GM20000 (cell line): ENCODE measurements around the gene MALL.

Experiments
- DNase-seq: peaks from one replicate; pipeline ENCODE4 v3.0.0; 2012; ENCODE audit warnings: low spot score
- TF ChIP-seq, protein P1 (sequence below): IDR thresholded peaks from 2 replicates; pipeline ENCODE4 v1.5.1; 2012; ENCODE audit warnings: mild to moderate bottlenecking, control low read depth; ENCODE audit errors: extremely low read depth, missing control alignments

The MALL gene

DNA sequence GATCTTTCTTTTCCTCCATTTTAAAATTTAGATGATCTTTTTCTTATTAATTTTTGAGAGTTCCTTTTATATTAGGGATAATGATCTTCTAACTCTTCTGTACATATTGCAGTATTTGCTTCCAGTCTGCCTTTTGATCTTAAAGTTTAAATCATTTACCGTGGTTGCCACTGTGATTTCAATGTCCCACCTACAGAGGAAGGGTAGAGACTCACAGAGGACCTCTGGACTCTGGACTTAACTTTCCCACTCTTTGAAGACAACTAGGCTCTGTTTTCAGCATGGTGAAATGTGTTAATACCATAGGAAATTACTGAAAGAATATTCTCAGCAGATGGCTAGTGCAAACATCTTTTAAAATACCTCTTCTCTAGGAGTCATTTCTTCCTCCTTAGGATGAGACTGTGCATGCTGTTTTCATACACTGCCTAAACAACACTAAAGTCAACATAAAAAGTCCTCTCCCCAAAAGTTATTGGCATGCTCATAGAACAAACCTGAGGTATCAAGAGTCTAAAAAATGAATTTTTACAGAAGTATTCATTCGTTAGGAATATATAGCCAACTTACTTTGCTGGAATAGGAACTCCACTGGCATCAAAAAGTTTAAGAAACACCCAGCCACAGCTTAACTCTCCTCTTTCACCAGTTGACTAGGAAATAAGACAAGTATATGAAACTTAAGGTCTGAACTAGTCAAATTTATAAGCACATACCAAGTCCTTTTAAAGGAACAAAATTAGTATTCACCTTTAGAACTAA, 30.7 kb upstream of the MALL start:
- TF ChIP-seq, protein P1, sequence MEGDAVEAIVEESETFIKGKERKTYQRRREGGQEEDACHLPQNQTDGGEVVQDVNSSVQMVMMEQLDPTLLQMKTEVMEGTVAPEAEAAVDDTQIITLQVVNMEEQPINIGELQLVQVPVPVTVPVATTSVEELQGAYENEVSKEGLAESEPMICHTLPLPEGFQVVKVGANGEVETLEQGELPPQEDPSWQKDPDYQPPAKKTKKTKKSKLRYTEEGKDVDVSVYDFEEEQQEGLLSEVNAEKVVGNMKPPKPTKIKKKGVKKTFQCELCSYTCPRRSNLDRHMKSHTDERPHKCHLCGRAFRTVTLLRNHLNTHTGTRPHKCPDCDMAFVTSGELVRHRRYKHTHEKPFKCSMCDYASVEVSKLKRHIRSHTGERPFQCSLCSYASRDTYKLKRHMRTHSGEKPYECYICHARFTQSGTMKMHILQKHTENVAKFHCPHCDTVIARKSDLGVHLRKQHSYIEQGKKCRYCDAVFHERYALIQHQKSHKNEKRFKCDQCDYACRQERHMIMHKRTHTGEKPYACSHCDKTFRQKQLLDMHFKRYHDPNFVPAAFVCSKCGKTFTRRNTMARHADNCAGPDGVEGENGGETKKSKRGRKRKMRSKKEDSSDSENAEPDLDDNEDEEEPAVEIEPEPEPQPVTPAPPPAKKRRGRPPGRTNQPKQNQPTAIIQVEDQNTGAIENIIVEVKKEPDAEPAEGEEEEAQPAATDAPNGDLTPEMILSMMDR = no peak
- no peak for DNase-seq

DNA sequence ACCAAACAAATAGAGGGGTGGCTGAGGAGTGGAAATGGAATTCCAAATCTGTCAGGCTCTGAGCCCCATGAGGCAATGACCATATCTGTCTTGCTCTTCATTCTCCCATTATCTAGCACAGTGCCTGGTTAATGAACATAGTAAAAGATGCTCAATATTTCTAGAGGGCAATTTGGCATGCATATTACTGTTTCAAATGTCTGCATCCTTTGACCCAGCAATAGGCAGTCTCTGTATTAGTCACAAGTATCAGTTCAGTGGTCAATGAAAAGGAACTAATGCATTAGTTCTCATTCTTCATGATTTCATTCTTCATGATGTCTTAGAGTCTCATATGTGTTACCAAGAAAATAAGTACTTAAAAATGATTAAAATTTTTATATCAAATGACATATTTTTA, 28.4 kb upstream of the MALL start:
- TF ChIP-seq, protein P1 = no peak
- no peak for DNase-seq

DNA sequence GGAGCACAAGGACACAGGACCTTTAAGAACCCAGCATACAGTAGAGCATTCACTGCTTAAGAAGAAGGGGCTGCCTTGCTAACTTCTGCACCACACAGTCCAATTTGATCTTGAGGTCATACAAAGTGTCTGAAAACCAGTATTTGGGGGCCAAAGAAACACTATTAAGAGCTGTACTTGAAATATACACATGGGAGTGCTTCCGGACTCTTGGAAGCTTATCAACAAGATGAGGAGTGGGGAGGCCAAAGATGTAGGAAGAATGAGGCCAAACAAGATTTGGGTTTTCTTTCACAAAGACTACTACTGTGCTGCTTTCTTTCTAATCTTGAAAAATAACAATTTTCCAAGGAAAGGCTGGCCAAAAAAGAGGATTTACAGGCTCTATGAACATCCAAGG, 24.8 kb upstream of the MALL start:
- TF ChIP-seq, protein P1 = no peak

DNA sequence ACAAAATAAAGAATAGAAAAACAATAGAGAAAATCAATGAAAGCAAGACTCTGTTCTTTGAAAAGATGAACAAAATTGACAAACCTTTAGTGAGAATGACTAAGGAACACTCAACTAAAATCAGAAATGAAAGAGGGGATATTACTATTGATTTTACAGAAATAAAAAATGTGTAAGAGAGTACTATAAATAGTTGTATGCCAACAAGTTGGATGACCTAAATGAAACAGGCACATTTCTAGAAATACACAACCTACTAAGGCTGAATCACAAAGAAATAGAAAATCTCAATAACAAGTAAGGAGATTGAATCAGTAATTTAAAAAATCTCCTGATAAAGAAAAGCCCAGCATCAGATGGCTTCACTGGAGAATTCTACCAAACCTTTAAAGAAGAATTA, 18.4 kb upstream of the MALL start:
- TF ChIP-seq, protein P1 = no peak
- no peak for DNase-seq

More for the DNA sequence above, 24.8 kb upstream of the MALL start:
- no peak for DNase-seq

DNA sequence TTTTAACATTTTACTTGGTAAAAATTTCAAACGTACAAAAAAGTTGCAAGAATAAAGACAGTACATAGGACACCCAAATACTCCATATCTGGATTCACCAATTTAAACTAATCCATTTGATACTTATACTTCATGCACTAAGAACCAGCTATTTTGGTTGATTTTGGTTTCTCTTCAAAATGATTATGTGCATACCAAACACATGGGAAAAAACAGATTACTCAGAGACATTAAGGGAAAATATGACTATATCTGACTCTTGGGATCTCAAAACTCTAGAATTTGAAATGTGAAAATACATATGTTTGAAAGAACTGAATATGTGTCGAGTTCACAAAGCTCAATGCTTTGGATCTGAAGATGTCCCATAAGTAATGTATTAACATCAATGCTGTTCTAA, 15.5 kb upstream of the MALL start:
- DNase-seq = no peak
- TF ChIP-seq, protein P1 = no peak

DNA sequence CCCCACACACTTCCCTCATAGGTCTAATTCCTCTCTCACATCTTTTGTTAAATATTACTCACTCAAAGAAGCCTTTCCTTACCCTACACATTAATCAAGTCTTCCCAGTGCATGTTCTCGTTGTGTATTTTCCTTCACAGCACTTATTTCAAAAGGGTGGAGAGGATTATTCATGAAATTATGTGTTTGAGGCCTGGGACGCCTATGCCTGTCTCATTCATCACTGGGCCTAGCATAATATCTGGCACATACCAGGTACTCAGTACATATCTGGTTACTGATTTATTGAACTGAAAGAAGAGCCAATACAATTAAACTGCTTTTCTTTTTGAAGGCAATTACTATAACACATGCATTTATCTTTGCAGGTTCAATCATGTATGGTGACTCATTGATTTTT, 15.1 kb upstream of the MALL start:
- DNase-seq = no peak
- TF ChIP-seq, protein P1 = no peak

DNA sequence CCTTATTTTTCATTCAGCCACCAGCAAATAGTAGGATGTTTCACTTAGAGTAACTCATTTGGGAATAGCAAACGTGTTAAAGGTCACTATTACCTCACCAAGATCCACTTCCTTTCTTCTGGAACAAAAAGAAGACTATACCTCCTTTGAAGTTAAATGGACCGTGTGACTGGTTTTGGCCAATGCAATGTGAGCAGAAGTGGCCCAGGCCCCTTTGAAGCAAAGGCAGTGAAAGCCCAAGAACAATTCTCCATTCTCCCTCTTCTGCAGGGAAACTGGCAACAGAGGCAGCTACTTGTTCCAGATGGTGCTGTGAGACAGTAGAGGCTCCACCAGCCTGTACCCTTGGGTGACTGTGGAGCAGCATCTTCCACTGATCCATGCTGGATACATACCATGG, 11.3 kb upstream of the MALL start:
- no peak for DNase-seq

More for the DNA sequence above, 11.3 kb upstream of the MALL start:
- TF ChIP-seq, protein P1 = no peak
